H1 (cell line): ENCODE results near the gene SVEP1. TPM values are rescaled to one million over a fixed set of nuclear protein-coding genes. Genes with fewer than 3 reads are reported as not detected.

Source experiments
- CTCF ChIA-PET: fragments of 300-600 bp; sonication (Branson Sonifier 250); formaldehyde crosslinking; loops from one replicate; lab custom pipeline; 2021; ENCODE audit not compliant: partially characterized antibody; lab: Charles Lee
- POLR2A ChIA-PET: fragments of 300-600 bp; sonication (Branson Sonifier 250); formaldehyde crosslinking; loops from one replicate; lab custom pipeline; 2021; ENCODE audit warnings: inconsistent platforms; ENCODE audit not compliant: partially characterized antibody; lab: Charles Lee
- DNase-seq, 2 experiments: peaks; one replicate each; pipeline versions ENCODE4 v3.0.0 to v3.0.0-alpha.2; 2010 to 2022; ENCODE audit warnings: low spot score in 2 of 2, low read depth in 1 of 2, mixed read lengths in 1 of 2
- FAIRE-seq: peaks from 2 replicates; lab custom pipeline; 2011; peaks lifted over from hg19 to GRCh38; lab: Jason Lieb, UNC
- H2AFZ ChIP-seq: 2 replicates; pipeline ENCODE4 v1.8.1; 2012; ENCODE audit warnings: low read length, inconsistent platforms
- H2AK5ac ChIP-seq: 2 replicates; pipeline ENCODE4 v1.6.1; 2013; ENCODE audit warnings: low read depth, low read length
- H2BK120ac ChIP-seq: replicated peaks from 2 replicates; pipeline ENCODE3; 2013; ENCODE audit warnings: low read depth, low read length, inconsistent platforms
- H2BK12ac ChIP-seq: 2 replicates; pipeline ENCODE4 v1.6.1; 2013; ENCODE audit warnings: low read depth, low read length
- H2BK15ac ChIP-seq: 2 replicates; pipeline ENCODE4 v1.6.1; 2013; ENCODE audit warnings: low read length
- H2BK20ac ChIP-seq: 2 replicates; pipeline ENCODE4 v1.6.1; 2013; ENCODE audit warnings: low read length
- H2BK5ac ChIP-seq: 2 replicates; pipeline ENCODE4 v1.6.1; 2013; ENCODE audit warnings: low read depth, low read length
- H3K14ac ChIP-seq: 2 replicates; pipeline ENCODE4 v1.6.1; 2013; ENCODE audit warnings: inconsistent platforms; ENCODE audit not compliant: insufficient read length
- H3K18ac ChIP-seq: 2 replicates; pipeline ENCODE4 v1.6.1; 2013; ENCODE audit warnings: low read length; ENCODE audit errors: extremely low read depth
- H3K23ac ChIP-seq: 2 replicates; pipeline ENCODE4 v1.6.1; 2013; ENCODE audit warnings: inconsistent platforms; ENCODE audit not compliant: insufficient read length
- H3K23me2 ChIP-seq: 2 replicates; pipeline ENCODE4 v1.6.1; 2013; ENCODE audit warnings: low read depth, low read length
- H3K27ac ChIP-seq: 2 replicates; pipeline ENCODE4 v1.6.1; 2011; ENCODE audit warnings: low read depth, low read length, inconsistent platforms
- H3K27me3 ChIP-seq, 4 experiments: replicated peaks in 1 of 4; 1 replicate in 1 of 4; 2 replicates in 3 of 4; pipeline versions ENCODE4 v1.6.1 to v1.8.1; 2011 to 2013; ENCODE audit warnings: low read length in 3 of 4, mild to moderate bottlenecking in 3 of 4, inconsistent platforms in 2 of 4, mixed read lengths in 2 of 4, moderate library complexity in 1 of 4; ENCODE audit not compliant: control insufficient read depth in 3 of 4, insufficient read depth in 3 of 4; ENCODE audit errors: extremely low read depth in 1 of 4
- H3K36me3 ChIP-seq, 4 experiments: 2 replicates each; pipeline versions ENCODE4 v1.6.1 to v1.8.1; 2011 to 2013; ENCODE audit warnings: mild to moderate bottlenecking in 4 of 4, low read length in 3 of 4, moderate library complexity in 2 of 4, control low read depth in 1 of 4, inconsistent platforms in 1 of 4; ENCODE audit not compliant: insufficient read depth in 4 of 4, control insufficient read depth in 2 of 4
- H3K4ac ChIP-seq: replicated peaks from 2 replicates; pipeline ENCODE3; 2013; ENCODE audit warnings: low read length, low read depth, mixed read lengths, inconsistent platforms; ENCODE audit not compliant: insufficient read length
- H3K4me1 ChIP-seq, 4 experiments: replicated peaks in 1 of 4; 1 replicate in 1 of 4; 2 replicates in 3 of 4; pipeline versions ENCODE4 v1.6.1 to v1.8.1; 2011 to 2013; ENCODE audit warnings: low read length in 3 of 4, inconsistent platforms in 2 of 4, mixed read lengths in 1 of 4; ENCODE audit not compliant: insufficient read depth in 4 of 4, control insufficient read depth in 3 of 4
- H3K4me2 ChIP-seq, 2 experiments: 2 replicates each; pipeline versions ENCODE4 v1.6.1 to v1.8.1; 2011 to 2013; ENCODE audit warnings: low read depth in 2 of 2, low read length in 2 of 2, control low read depth in 1 of 2, inconsistent platforms in 1 of 2, mild to moderate bottlenecking in 1 of 2; ENCODE audit not compliant: insufficient read depth in 1 of 2
- H3K4me3 ChIP-seq, 4 experiments: fragments of 200-600, 300-600 bp in 1 of 4; sonication (generic), shearing (Covaris generic), sonication (Bioruptor Twin) in 1 of 4; 2 replicates each; pipeline versions ENCODE4 v1.5.1 to v1.8.1; 2011 to 2016; ENCODE audit warnings: low read length in 4 of 4, low read depth in 3 of 4, control low read depth in 2 of 4, inconsistent platforms in 2 of 4, mild to moderate bottlenecking in 2 of 4, mixed read lengths in 1 of 4, moderate library complexity in 1 of 4; ENCODE audit not compliant: insufficient read depth in 2 of 4; ENCODE audit errors: extremely low read depth in 1 of 4
- H3K56ac ChIP-seq: replicated peaks from 2 replicates; pipeline ENCODE3; 2013; ENCODE audit warnings: low read depth, mild to moderate bottlenecking, mixed read lengths, low read length, inconsistent platforms; ENCODE audit not compliant: insufficient read length
- H3K79me1 ChIP-seq: 2 replicates; pipeline ENCODE4 v1.6.1; 2013; ENCODE audit warnings: low read depth, low read length, control low read depth
- H3K79me2 ChIP-seq, 2 experiments: 2 replicates each; pipeline versions ENCODE4 v1.6.1 to v1.8.1; 2012 to 2013; ENCODE audit warnings: low read length in 2 of 2, mild to moderate bottlenecking in 2 of 2, inconsistent platforms in 1 of 2; ENCODE audit not compliant: insufficient read depth in 2 of 2, control insufficient read depth in 1 of 2
- H3K9ac ChIP-seq, 4 experiments: replicated peaks in 1 of 4; 1 replicate in 1 of 4; 2 replicates in 3 of 4; pipeline versions ENCODE4 v1.6.1 to v1.8.1; 2011 to 2013; ENCODE audit warnings: low read depth in 3 of 4, low read length in 3 of 4, control low read depth in 2 of 4, mild to moderate bottlenecking in 2 of 4, moderate library complexity in 2 of 4, inconsistent platforms in 1 of 4; ENCODE audit errors: extremely low read depth in 1 of 4
- H3K9me3 ChIP-seq, 2 experiments: 2 replicates each; pipeline versions ENCODE4 v1.6.1 to v1.8.1; 2012 to 2013; ENCODE audit warnings: mild to moderate bottlenecking in 2 of 2, moderate library complexity in 2 of 2, control low read depth in 1 of 2, inconsistent platforms in 1 of 2, low read depth in 1 of 2, low read length in 1 of 2, mixed read lengths in 1 of 2; ENCODE audit not compliant: insufficient read depth in 2 of 2
- H4K20me1 ChIP-seq, 2 experiments: replicated peaks in 1 of 2; 2 replicates each; pipeline versions ENCODE3 to v1.8.1; 2011 to 2013; ENCODE audit warnings: inconsistent platforms in 2 of 2, low read length in 2 of 2, mild to moderate bottlenecking in 1 of 2; ENCODE audit not compliant: insufficient read depth in 2 of 2, control insufficient read depth in 1 of 2
- H4K5ac ChIP-seq: 2 replicates; pipeline ENCODE4 v1.6.1; 2013; ENCODE audit warnings: low read length, low read depth, mixed read lengths, inconsistent platforms; ENCODE audit not compliant: insufficient read length
- H4K8ac ChIP-seq: 2 replicates; pipeline ENCODE4 v1.8.0; 2013; ENCODE audit warnings: mild to moderate bottlenecking, moderate library complexity, low read length, inconsistent platforms; ENCODE audit not compliant: insufficient read depth; ENCODE audit errors: extremely low read depth
- H4K91ac ChIP-seq: replicated peaks from 2 replicates; pipeline ENCODE3; 2013; ENCODE audit warnings: low read length, mixed read lengths, inconsistent platforms; ENCODE audit not compliant: insufficient read length
- EGR1 ChIP-seq: IDR thresholded peaks from 2 replicates; pipeline ENCODE4 v1.6.1; 2011; ENCODE audit warnings: low read depth, low read length, borderline replicate concordance
- HDAC2 ChIP-seq, 2 experiments: fragments of 300-600 bp in 1 of 2; sonication (generic) in 1 of 2; IDR thresholded peaks; 2 replicates each; pipeline ENCODE4 v1.6.1; 2011 to 2012; ENCODE audit warnings: low read depth in 2 of 2, low read length in 2 of 2, mild to moderate bottlenecking in 2 of 2, moderate library complexity in 2 of 2, borderline replicate concordance in 1 of 2, inconsistent platforms in 1 of 2
- KDM5A ChIP-seq: fragments of 200-600 bp; IDR thresholded peaks from 2 replicates; pipeline ENCODE4 v1.7.1; 2012; ENCODE audit warnings: mild to moderate bottlenecking, low read length, inconsistent platforms, mixed read lengths
- PHF8 ChIP-seq: fragments of 200-600 bp; sonication (generic); conservative IDR thresholded peaks from 2 replicates; pipeline ENCODE4 v1.7.1; 2012; ENCODE audit warnings: low read depth, mild to moderate bottlenecking, inconsistent platforms, low read length, moderate library complexity
- POU5F1 ChIP-seq: IDR thresholded peaks from 2 replicates; pipeline ENCODE4 v1.6.1; 2011; ENCODE audit warnings: low read depth, mild to moderate bottlenecking, low read length, moderate library complexity
- RXRA ChIP-seq: IDR thresholded peaks from 2 replicates; pipeline ENCODE4 v1.6.1; 2011; ENCODE audit warnings: low read depth, mild to moderate bottlenecking, low read length, moderate library complexity; ENCODE audit not compliant: insufficient read depth
- SAP30 ChIP-seq: fragments of 300-600 bp; sonication (generic); IDR thresholded peaks from 2 replicates; pipeline ENCODE4 v1.7.1; 2012; ENCODE audit warnings: low read length, moderate library complexity, mild to moderate bottlenecking, inconsistent platforms; ENCODE audit not compliant: insufficient read depth, insufficient replicate concordance
- SUZ12 ChIP-seq: fragments of 200-600 bp; sonication (generic); IDR thresholded peaks from 2 replicates; pipeline ENCODE4 v1.6.1; 2012; ENCODE audit warnings: mild to moderate bottlenecking, inconsistent platforms, low read length, moderate library complexity, mixed read lengths
- TAF7 ChIP-seq: optimal IDR thresholded peaks from 2 replicates; pipeline ENCODE3; 2011; ENCODE audit warnings: low read depth, mild to moderate bottlenecking, inconsistent platforms, low read length, moderate library complexity, borderline replicate concordance
- TCF12 ChIP-seq: IDR thresholded peaks from 2 replicates; pipeline ENCODE4 v1.6.1; 2011; ENCODE audit warnings: low read depth, mild to moderate bottlenecking, low read length
- TEAD4 ChIP-seq: IDR thresholded peaks from 2 replicates; pipeline ENCODE4 v1.6.1; 2012; ENCODE audit warnings: low read depth, low read length, inconsistent platforms, mixed read lengths
- YY1 ChIP-seq: IDR thresholded peaks from 2 replicates; pipeline ENCODE4 v1.6.1; 2011; ENCODE audit warnings: low read depth, mild to moderate bottlenecking, low read length
- WGBS, 2 experiments: shearing (Covaris generic) in 1 of 2; methylation state at CpG; one replicate each; pipeline versions ENCODE4 v1.1.6 to v1.1.7; 2013 to 2015; ENCODE audit warnings: low lambda C conversion rate in 2 of 2, mixed read lengths in 2 of 2, inconsistent platforms in 1 of 2, low coverage in 1 of 2, missing lambda C conversion rate in 1 of 2; ENCODE audit not compliant: insufficient replicate concordance in 2 of 2, insufficient coverage in 1 of 2, insufficient read length in 1 of 2; ENCODE audit errors: extremely low coverage in 1 of 2, missing lambda C conversion rate in 1 of 2; 5-methylcytosine and 5-hydroxymethylcytosine counted together
- polyA plus RNA-seq, 7 experiments: library from polyadenylated mRNA; depleted of rRNA in 3 of 7; stranded (reverse) in 5 of 7; unstranded in 2 of 7; fragments of >200 nt in 5 of 7; fragments of 200-250 nt in 2 of 7; gene quantifications; 1 replicate in 5 of 7; 2 replicates in 1 of 7; 4 replicates in 1 of 7; pipeline versions ENCODE4 v1.2.1 to v1.2.3, GENCODE V29; 2011 to 2013; ENCODE audit warnings: missing spikeins in 2 of 7, mixed read lengths in 2 of 7
- total RNA-seq: library from RNA; stranded (reverse); fragmentation: NEBNext Ultra II Directional; extraction: Animal tissue kit (Norgen Biotek cat#: 25700); gene quantifications from 2 replicates; pipeline ENCODE4 v1.2.1, GENCODE V29; 2021

SVEP1 gene
- total and polyA plus RNA-seq, 2 of the 8 experiments (the other 6 are each of a cell fraction or from before 2014, with no cell fraction given), result 0.11 to 0.37 TPM

- TF ChIP-seq HDAC2 (IDR thresholded peaks at IDR 0.05; ENCODE audit: borderline replicate concordance in 1 of 2, low read depth in 2 of 2, low read length in 2 of 2) (no peak), TEAD4 (no peak), TAF7 (no peak), TCF12 (no peak), PHF8 (no peak), YY1 (no peak), POU5F1 (no peak), SAP30 (no peak), RXRA (no peak), KDM5A (no peak), EGR1 (no peak), SUZ12 (no peak)
- H2BK12ac ChIP-seq, result no peak overlapping the region
- H2BK5ac ChIP-seq, result no peak overlapping the region
- 89% methylated on average over 5 of the region's 5 CpGs; no CpG with 5 or more reads in 1 of the 2 experiments for WGBS, 2 experiments
- H2AK5ac ChIP-seq, result no peak overlapping the region
- no peak overlapping the region for H2BK15ac ChIP-seq
- no peak overlapping the region for H4K5ac ChIP-seq
- H4K91ac ChIP-seq, result no peak overlapping the region
- H2BK120ac ChIP-seq, result no peak overlapping the region
- no peak overlapping the region for H2AFZ ChIP-seq
- FAIRE-seq (no peak), DNase-seq (no peak)
- no peaks in the 10 kb centered on the region for H3K79me2 ChIP-seq
- no peak overlapping the region for H4K8ac ChIP-seq
- no peaks in the 10 kb centered on the region for H3K36me3 ChIP-seq
- no peak overlapping the region for H3K56ac ChIP-seq
- peaks cover 11% of the 10 kb centered on the region for H3K23me2 ChIP-seq
- H3K18ac ChIP-seq, result no peak overlapping the region
- peaks cover 6 to 27% (median 21%) of the 10 kb centered on the region in 4 experiments for H3K27me3 ChIP-seq
- H3K4me2 ChIP-seq, result no peak overlapping the region
- H4K20me1 ChIP-seq, result no peaks in the 10 kb centered on the region
- no peak overlapping the region for H3K14ac ChIP-seq
- H3K4ac ChIP-seq, result no peak overlapping the region
- ChIA-PET POLR2A (no interaction called here), CTCF (interaction anchor here (0.6 to 2.0 kb wide), 2 partner anchors 147 to 357 kb away, joined by 3 to 5 read pairs; no protein-coding TSS in a partner anchor)
- H3K27ac ChIP-seq, result no peak overlapping the region
- peaks cover 0 to 5% (median 1%) of the 10 kb centered on the region in 4 experiments; a peak in 2 of 7 replicates for H3K4me1 ChIP-seq
- no peak overlapping the region for H3K4me3 ChIP-seq
- H3K9me3 ChIP-seq, result no peaks in the 10 kb centered on the region
- H3K9ac ChIP-seq, result no peak overlapping the region
- no peak overlapping the region for H2BK20ac ChIP-seq
- no peak overlapping the region for H3K23ac ChIP-seq
- no peaks in the 10 kb centered on the region for H3K79me1 ChIP-seq
Measured at GRCh38 chr9:110575169-110575568, 4.4 kb downstream of the SVEP1 start.
